Esophagus muscularis mucosa (tissue), 4 donors: Measurements from ENCODE around the gene GLB1L.

ENCODE experiments used
- CTCF ChIP-seq, 3 experiments: fragments of 200-600 bp in 2 of 3; fragments of 450-650 bp in 1 of 3; sonication (generic) in 2 of 3; IDR thresholded peaks; one replicate each; pipeline ENCODE4 v1.5.1; 2017 to 2019; ENCODE audit warnings: antibody characterized with exemption in 3 of 3, mild to moderate bottlenecking in 2 of 3, moderate library complexity in 1 of 3
- EP300 ChIP-seq: sonication (generic); formaldehyde crosslinking; IDR thresholded peaks from one replicate; pipeline ENCODE4 v1.6.1; 2017; ENCODE audit warnings: antibody characterized with exemption
- POLR2A ChIP-seq: fragments of 450-650 bp; IDR thresholded peaks from one replicate; pipeline ENCODE4 v1.6.1; 2017; ENCODE audit warnings: antibody characterized with exemption, moderate library complexity, mild to moderate bottlenecking, low read depth

DNA sequence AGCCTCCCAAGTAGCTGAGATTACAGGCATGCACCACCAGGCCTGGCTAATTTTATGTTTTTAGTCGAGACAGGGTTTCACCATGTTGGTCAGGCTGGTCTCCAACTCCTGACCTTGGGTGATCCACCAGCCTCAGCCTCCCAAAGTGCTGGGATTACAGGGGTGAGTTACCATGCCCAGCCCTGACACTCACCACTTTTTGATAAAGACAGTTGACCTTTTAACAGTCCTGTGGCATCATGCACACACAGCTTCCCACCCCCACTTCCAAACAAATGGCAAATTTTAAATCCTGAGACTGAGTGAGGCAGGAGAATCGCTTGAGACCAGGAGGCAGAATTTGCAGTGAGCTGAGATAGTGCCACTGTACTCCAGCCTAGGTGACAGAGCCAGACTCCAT, 27.8 kb upstream of the GLB1L start:
- TF ChIP-seq CTCF (IDR thresholded peaks at IDR 0.05) = no peak
- TF ChIP-seq POLR2A = no peak
- TF ChIP-seq EP300 = no peak
